OCI-LY7 (cell line): ENCODE measurements around the gene NOL4L. TPM values are rescaled to one million over a fixed set of nuclear protein-coding genes. Genes with fewer than 3 reads are reported as not detected.
A peak's percentile ranks its signal among the peaks of the same experiment; 100 is the strongest.

Experiments used
- BruUV-seq: library from RNA; stranded (reverse); fragments of 400-500 nt; replicated peaks from 2 replicates; lab custom pipeline; 2021; lab: Mats Ljungman, UMichigan
- CTCF ChIA-PET: fragments of 300-600 bp; sonication (Branson Sonifier 250); formaldehyde crosslinking; loops from one replicate; lab custom pipeline; 2022; ENCODE audit warnings: antibody characterized with exemption; ENCODE audit not compliant: unreplicated experiment; lab: Charles Lee
- POLR2A ChIA-PET: fragments of 300-600 bp; sonication (Branson Sonifier 250); formaldehyde crosslinking; loops from one replicate; lab custom pipeline; 2022; ENCODE audit warnings: antibody characterized with exemption; lab: Charles Lee
- DNase-seq: peaks from one replicate; pipeline ENCODE4 v3.0.0-alpha.2; 2015; ENCODE audit warnings: low spot score
- H2AFZ ChIP-seq: fragments of 200-600 bp; sonication (generic), shearing (Covaris generic); 2 replicates; pipeline ENCODE4 v1.6.1; 2014; ENCODE audit warnings: mild to moderate bottlenecking, antibody characterized with exemption, low read length, moderate library complexity
- H3K27ac ChIP-seq: fragments of 200-600 bp; sonication (generic); 2 replicates; pipeline ENCODE4 v1.5.1; 2014; ENCODE audit warnings: mixed run types, low read depth, mild to moderate bottlenecking, moderate library complexity, low read length, inconsistent platforms; ENCODE audit not compliant: poor library complexity, severe bottlenecking
- H3K36me3 ChIP-seq: fragments of 200-600 bp; sonication (generic); 2 replicates; pipeline ENCODE4 v1.6.1; 2014; ENCODE audit warnings: mild to moderate bottlenecking, antibody characterized with exemption, low read length, moderate library complexity, mixed read lengths; ENCODE audit not compliant: insufficient read depth
- H3K4me1 ChIP-seq: fragments of 200-600 bp; sonication (generic); 2 replicates; pipeline ENCODE4 v1.5.1; 2014; ENCODE audit warnings: mild to moderate bottlenecking, low read length; ENCODE audit not compliant: insufficient read depth, poor library complexity, severe bottlenecking
- H3K4me2 ChIP-seq: fragments of 200-600 bp; sonication (generic); 2 replicates; pipeline ENCODE4 v1.6.1; 2014; ENCODE audit warnings: mild to moderate bottlenecking, low read length
- H3K4me3 ChIP-seq: fragments of 200-600 bp; sonication (generic); 2 replicates; pipeline ENCODE4 v1.5.1; 2014; ENCODE audit warnings: mild to moderate bottlenecking, low read depth, low read length; ENCODE audit not compliant: poor library complexity, severe bottlenecking
- H3K79me2 ChIP-seq: fragments of 200-600 bp; sonication (generic); 2 replicates; pipeline ENCODE4 v1.6.1; 2016; ENCODE audit warnings: low read depth, mild to moderate bottlenecking, low read length, moderate library complexity, mixed read lengths; ENCODE audit not compliant: insufficient read depth
- H3K9me2 ChIP-seq: fragments of 200-600 bp; sonication (generic); 2 replicates; pipeline ENCODE4 v1.6.1; 2016; ENCODE audit warnings: mild to moderate bottlenecking, low read length, mixed read lengths; ENCODE audit not compliant: insufficient read depth
- H3K9me3 ChIP-seq: fragments of 200-600 bp; sonication (generic); 2 replicates; pipeline ENCODE4 v1.6.1; 2014; ENCODE audit warnings: mild to moderate bottlenecking, mixed run types, low read length, mixed read lengths
- H4K20me1 ChIP-seq: fragments of 200-600 bp; sonication (generic); 2 replicates; pipeline ENCODE4 v1.6.1; 2014; ENCODE audit warnings: mild to moderate bottlenecking, antibody characterized with exemption, low read length, moderate library complexity, mixed read lengths; ENCODE audit not compliant: insufficient read depth
- CTCF ChIP-seq: fragments of 200-600 bp; sonication (generic); conservative IDR thresholded peaks from 2 replicates; pipeline ENCODE4 v1.5.1; 2014; ENCODE audit warnings: mild to moderate bottlenecking, antibody characterized with exemption, low read length, moderate library complexity, mixed read lengths
- EZH2phosphoT487 ChIP-seq: fragments of 200-600 bp; sonication (generic); IDR thresholded peaks from 2 replicates; pipeline ENCODE4 v1.6.1; 2018; ENCODE audit warnings: low read depth, borderline replicate concordance, mild to moderate bottlenecking, mixed run types, antibody characterized with exemption, low read length, moderate library complexity, mixed read lengths
- intact Hi-C: fragments of 100-400 bp; cut with micrococcal nuclease; formaldehyde crosslinking; loops from one replicate; pipeline ENCODE4 v1.10.0; 2022; ENCODE audit not compliant: unreplicated experiment
- total RNA-seq, 2 experiments: library from RNA; depleted of rRNA in 1 of 2; stranded (reverse); fragments of >200 nt in 1 of 2; shearing (Covaris generic) in 1 of 2; gene quantifications; 2 replicates each; pipeline ENCODE4 v1.2.3, GENCODE V29; 2014 to 2022

NOL4L gene
- total RNA-seq, 2 experiments from 2014 or later: 3.9 to 4.2 TPM

GRCh38 chr20:32625996-32626395 is 40.9 kb upstream of the NOL4L start:
- Histone ChIP-seq H3K4me1 (peaks cover 17% of the 10 kb centered on the region), H3K4me2 (no peak overlapping the region), H3K27ac (no peak overlapping the region), H3K36me3 (no peaks in the 10 kb centered on the region), H3K79me2 (no peaks in the 10 kb centered on the region), H4K20me1 (no peaks in the 10 kb centered on the region), H3K4me3 (no peak overlapping the region), H3K9me3 (no peaks in the 10 kb centered on the region), H3K9me2 (no peaks in the 10 kb centered on the region), H2AFZ (no peak overlapping the region)
- CTCF ChIA-PET: no interaction called here
- no peak for DNase-seq
- intact Hi-C loops: no loop called here
- no peak for TF ChIP-seq EZH2phosphoT487
- POLR2A ChIA-PET: no interaction called here
- no TSS peak for BruUV-seq

GRCh38 chr20:32624687-32625345 is 39.7 kb upstream of the NOL4L start:
- CTCF ChIA-PET: no interaction called here
- Histone ChIP-seq H2AFZ (no peak overlapping the region), H3K4me2 (no peak overlapping the region), H3K9me3 (no peaks in the 10 kb centered on the region), H3K4me1 (peaks cover 17% of the 10 kb centered on the region), H3K79me2 (no peaks in the 10 kb centered on the region), H4K20me1 (no peaks in the 10 kb centered on the region), H3K9me2 (no peaks in the 10 kb centered on the region), H3K27ac (no peak overlapping the region), H3K4me3 (no peak overlapping the region), H3K36me3 (no peaks in the 10 kb centered on the region)
- no TSS peak for BruUV-seq
- DNase-seq: no peak
- intact Hi-C loops: no loop called here
- TF ChIP-seq EZH2phosphoT487 (no peak), CTCF (no peak)
- POLR2A ChIA-PET: no interaction called here

- Histone ChIP-seq H3K36me3 (no peaks in the 10 kb centered on the region), H3K4me2 (no peak overlapping the region), H3K9me3 (no peaks in the 10 kb centered on the region), H3K4me1 (peaks cover 17% of the 10 kb centered on the region), H4K20me1 (no peaks in the 10 kb centered on the region), H3K79me2 (no peaks in the 10 kb centered on the region), H3K27ac (no peak overlapping the region), H3K9me2 (no peaks in the 10 kb centered on the region), H3K4me3 (no peak overlapping the region), H2AFZ (no peak overlapping the region)
- DNase-seq: no peak
- POLR2A ChIA-PET: no interaction called here
- CTCF ChIA-PET: no interaction called here
- no TSS peak for BruUV-seq
- no peak for TF ChIP-seq EZH2phosphoT487
- peak; percentile 28; the same call in 1 of the 2 replicates for TF ChIP-seq CTCF
- intact Hi-C loops: no loop called here
These were observed 38.6 kb upstream of the NOL4L start for GRCh38 chr20:32623667-32624157.
